Retinal pigment epithelial cell (primary cell): ENCODE measurements around the gene ZNF467.

ENCODE experiments used
- DNase-seq: peaks from one replicate; pipeline ENCODE4 v3.0.0-alpha.2; 2010; ENCODE audit warnings: low read depth
- H3K4me3 ChIP-seq: 2 replicates; pipeline ENCODE4 v1.5.1; 2011; ENCODE audit warnings: mild to moderate bottlenecking, low read length, control low read depth, moderate library complexity
- CTCF ChIP-seq: conservative IDR thresholded peaks from 2 replicates; pipeline ENCODE4 v1.5.1; 2011; ENCODE audit warnings: low read depth, low read length, control low read depth, inconsistent platforms

Gene ZNF467

GRCh38 chr7:149748076-149748874 is 25.1 kb downstream of the ZNF467 start:
- no peak overlapping the region for H3K4me3 ChIP-seq
- TF ChIP-seq CTCF = no peak
- DNase-seq = no peak

- no peak for DNase-seq
- TF ChIP-seq CTCF = no peak
- H3K4me3 ChIP-seq = no peak overlapping the region
These were observed 29.7 kb downstream of the ZNF467 start for GRCh38 chr7:149743476-149744255.

GRCh38 chr7:149742075-149742701 is 31.2 kb downstream of the ZNF467 start:
- peak; percentile 97 for TF ChIP-seq CTCF
- peak overlapping the region; percentile 43 for H3K4me3 ChIP-seq
- no peak for DNase-seq

- TF ChIP-seq CTCF = no peak
- DNase-seq = no peak
- no peak overlapping the region for H3K4me3 ChIP-seq
These were observed 31.8 kb downstream of the ZNF467 start for GRCh38 chr7:149741629-149742028.

GRCh38 chr7:149736478-149737360 is 36.7 kb downstream of the ZNF467 start:
- H3K4me3 ChIP-seq = no peak overlapping the region
- no peak for DNase-seq
- TF ChIP-seq CTCF = no peak

GRCh38 chr7:149735779-149736477 is 37.5 kb downstream of the ZNF467 start:
- no peak overlapping the region for H3K4me3 ChIP-seq
- DNase-seq = no peak
- no peak for TF ChIP-seq CTCF
